Measurements from ENCODE around the gene PLA2G6. TPM values are rescaled to one million over a fixed set of nuclear protein-coding genes. Genes with fewer than 3 reads are reported as not detected.

The PLA2G6 gene
- polyA plus RNA-seq, 3 donors, result 38.7 to 73.5 (median 56.5) TPM

DNA sequence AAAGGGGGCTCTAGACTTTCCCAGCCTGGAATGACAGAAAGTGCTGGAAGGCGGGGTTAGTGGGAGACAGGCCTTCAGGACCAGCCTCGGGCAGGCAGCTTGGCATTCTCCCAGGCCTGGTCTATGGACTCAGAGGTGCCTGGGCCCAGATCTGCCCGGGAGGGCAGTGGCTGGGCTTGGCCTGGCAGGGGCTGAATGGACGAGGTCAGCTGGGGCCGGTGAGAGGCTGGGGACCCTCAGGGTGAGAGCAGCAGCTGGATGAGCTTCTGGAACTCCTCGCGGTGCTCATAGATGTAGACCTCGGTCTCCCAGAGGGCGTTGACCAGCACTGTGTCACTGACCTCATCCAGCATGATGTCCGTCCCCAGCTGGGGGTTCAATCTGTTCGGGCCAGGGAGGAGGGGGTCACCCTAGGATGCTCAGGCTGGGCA, 69.7 kb downstream of the PLA2G6 start:
- no peak for DNase-seq

DNA sequence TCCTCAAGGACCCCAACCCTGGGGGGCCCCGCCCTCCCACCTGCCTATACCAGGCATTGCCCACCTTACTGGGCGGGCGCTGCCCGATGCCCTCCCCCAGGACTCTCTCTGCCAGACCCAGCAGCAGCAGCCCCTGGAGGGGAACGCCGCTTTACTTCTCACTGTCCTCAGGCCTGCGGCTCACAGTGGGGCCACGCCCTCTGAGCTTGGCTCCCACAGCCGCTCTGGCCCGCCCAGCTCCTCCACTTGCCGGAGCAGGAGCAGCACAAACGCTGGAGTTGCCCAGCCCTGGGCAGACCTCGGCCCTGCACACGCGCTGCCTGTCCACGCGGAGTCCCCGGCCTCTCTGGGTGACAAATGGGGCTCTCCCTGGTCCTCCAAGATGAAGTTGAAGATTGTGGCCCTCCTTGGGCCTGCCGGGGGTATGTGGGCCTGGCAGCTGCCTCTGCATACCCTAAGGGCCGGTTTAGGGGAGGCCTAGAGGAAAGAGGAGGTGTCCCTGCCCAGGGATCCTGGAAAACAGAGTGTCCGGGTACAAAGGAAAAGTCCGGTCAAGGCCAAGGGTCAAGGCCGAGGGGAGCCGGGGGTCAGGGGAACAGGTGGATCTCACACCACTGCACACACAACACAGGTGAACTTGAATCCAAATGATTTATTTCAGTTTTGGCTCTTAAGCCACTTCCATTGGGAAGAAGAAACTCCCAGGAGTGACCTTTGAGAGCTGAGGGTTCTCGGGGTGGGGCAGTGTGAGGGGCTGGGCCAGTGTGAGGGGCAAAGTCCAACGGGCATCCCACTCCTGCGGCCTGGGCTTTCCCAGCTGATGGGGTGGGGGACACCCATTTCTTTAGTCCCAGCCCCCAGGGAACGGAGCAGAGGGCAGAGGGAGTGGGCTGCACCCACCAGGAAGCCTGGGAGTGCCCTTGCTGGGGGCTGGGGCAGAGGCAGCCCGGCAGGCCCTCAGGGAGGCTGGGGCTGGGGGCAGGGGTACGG, 70.5 kb downstream of the PLA2G6 start:
- no peak for DNase-seq

DNA sequence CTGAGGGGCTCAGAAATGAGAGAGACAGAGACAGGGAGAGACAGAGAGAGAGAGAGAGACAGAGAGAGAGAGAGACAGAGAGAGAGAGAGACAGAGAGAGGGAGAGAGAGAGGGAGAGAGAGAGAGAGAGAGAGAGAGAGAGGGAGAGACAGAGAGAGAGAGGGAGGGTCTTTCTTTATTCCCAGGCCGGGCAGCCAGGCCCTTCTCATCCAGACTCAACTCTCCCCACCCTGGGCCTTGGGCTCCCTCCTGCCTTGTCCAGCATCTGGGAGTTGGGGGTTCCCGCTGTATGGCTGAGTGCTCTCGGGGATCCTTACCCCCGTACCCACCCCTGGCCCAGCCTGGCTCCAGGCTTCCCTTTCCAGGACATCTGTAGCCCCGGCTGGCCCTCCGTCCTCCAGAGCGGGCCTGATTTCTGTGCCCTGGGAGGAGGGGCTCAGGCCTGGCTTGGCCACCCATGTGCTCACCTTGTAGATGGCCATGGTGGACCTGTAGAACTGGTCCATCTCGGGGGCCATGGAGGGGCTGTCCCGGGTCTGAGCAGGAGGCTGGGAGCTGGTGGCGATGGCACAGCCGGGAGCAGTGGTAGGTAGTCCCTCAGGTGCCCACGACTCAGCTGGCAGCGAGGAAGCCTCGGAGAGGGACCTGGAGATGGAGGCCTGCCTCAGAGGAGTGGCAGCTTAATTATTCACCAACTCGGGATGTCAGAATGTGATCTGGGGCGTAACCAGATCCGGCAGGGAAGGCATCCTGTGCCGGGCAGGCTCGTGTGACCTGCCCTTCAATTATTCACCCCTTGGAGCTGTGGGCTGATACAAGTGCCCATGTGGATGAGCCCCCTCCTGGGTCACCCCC, 71.4 kb downstream of the PLA2G6 start, which contains the start of gene BAIAP2L2:
Gene BAIAP2L2, minus strand, starts transcription at position 677 of the 855 bp plus-strand sequence. Its CDS starts 159 bp downstream, at position 518.
- DNase-seq, result peak; percentile 79

DNA sequence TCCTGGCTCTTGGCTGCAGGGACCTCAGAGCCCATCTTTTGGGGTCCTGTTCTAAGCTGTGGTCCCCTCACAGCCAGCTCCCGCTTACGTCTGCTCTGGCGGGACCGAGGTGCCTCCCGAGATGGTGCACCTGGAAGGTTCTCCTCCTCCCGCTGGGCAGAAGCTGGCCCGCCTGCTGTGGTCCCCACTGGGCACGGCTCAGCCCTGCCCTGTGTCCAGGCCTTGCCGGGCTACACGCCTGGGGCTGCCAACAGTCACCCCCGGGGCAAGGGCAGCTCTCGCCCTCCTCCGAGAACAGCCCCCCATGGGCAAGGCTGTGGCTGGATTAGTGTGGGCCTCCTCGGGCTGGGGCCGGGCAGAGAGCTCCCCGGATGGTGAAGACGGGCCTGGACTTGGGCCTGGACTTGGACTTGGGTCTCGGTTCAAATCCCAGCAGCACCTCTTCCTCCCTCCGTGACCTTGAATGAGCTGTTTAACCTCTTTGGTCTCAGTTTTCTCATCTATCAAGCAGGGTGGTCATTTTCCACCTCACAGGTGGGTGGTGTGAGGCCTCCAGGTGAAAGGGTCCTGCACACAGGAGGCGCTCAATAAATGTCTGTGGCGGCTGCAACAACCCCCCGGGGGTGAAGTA, 72.1 kb downstream of the PLA2G6 start:
- DNase-seq, result peak; percentile 54

DNA sequence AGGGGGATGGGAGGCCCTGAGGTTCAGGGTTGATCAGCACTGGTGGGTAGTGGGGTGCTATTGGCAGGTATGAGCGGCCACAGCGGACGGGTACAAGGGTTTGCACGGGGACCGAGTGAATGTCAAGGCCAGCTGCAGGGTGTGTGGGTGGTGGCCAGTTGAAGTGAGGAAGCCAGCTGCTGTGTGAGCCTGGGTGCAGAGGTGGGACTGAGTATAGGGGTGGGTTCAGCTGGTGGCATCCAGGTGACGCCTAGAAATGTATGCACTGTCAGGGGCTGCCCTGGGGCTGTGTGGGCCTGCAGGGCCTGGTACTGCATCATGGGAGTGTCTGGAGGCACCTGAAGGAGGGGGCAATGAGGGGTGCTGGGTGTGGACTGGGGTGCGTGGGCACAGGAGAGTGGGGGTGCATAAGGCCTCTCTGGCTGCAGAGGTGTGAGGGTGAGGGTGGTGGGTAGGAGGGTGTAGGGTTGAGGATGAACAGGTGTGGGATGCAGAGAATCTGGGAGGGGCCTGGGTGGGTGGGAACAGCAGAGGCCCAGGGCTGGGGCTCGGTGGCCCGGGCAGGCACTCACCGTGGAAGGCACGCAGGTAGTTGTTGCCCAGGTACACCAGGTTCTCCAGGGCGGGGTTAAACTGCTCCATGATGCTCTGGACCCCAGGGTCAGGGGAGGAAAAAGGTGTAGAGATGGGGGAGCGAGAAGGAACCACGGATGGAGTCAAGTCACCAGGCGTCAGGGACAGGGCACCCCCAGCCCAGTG, 72.9 kb downstream of the PLA2G6 start:
- no peak for DNase-seq

DNA sequence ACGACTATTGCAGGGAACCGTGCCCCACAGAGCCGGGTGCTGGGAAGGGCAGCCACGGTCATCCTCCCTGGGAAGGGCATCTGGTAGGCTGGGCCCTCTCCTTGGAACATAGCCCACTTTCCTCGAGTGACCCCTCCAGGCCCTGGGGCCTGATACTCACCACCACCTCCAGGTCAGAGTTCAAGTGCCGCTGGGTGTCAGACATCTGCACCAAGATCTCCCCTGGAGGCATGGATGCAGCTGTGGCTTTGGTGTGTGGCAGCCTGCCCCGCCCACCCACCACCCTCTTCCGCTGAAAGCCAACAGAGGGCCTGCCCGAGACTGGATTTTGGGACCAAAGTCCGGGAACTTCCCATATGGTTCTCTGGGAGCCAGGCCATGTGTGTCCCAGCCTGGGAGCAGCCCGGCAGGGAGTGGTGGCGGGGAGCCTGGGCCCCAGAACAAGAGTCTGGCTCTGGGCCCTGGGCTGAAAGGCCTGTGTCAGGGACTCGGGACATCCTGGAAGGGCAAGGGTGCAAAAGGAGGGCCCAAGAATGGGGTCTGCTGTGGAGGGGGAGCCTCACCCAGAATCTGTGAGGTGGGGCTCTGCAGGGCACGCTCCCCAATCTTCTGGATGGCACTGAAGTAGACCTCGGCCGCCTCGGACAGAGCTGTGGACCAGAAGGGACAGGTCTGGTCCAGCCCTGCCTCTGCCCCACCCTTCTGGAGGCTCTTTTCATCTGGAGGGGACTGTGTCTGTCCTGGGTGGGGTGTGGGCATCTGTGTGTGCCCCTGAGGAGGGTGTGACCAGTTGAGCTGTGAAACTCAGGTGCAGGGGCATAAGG, 73.7 kb downstream of the PLA2G6 start:
- no peak for DNase-seq

DNA sequence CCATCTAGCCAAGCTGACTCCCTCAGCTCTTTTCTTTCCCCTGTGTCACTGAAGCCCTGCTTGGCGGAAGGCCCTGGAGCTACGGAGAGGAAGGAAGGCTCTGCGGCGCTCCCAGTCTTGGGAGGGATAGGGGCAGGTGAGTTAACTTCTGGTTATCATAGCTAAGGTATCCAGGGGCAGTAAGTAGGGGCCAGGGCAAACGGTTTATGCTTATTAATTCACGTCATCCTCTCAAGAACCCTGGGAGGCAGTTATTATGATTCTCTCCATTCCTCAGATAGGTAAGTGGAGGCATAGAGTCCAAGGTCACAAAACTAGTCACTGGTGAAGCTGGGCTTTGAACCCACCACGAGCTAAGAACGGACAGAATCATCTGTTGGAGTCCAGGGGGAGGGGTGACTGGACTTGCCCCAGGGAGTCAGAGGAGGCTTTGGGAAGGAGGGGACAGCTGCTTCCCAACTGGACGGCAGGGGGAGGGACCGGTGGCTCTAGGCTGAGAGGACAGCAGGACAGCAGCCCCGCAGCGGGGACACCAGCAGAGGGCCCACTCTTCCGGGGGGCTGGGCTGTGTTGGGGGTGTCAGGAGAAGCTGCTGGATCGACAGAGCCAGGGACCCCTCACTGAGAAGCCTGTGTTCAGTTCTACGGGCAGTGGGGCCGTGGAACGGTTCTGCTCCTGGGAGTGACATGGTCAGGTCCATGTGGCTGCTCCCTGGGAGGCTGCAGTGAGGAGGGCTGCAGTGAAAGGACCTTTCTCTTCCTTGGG, 74.6 kb downstream of the PLA2G6 start:
- no peak for DNase-seq

DNA sequence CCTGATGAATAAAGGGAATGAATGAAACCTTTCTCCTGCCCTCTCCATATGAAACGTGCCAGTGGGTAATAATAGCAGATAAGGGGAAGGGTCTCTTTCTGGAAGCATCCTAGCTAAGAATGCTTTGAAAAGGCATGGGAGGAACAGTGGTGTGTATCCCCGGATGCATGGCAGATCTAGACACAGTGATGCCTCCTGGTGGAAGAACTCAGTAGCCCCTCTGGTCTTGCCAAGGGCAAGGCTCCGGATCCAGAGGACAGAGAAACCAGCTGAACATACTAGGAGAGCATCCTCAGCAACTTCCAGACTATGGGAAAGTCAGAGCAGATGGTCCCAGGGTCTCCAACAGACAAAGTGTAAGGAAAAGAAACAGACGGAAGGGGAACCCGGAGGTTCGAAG, 77.5 kb downstream of the PLA2G6 start:
- no peak for DNase-seq

DNA sequence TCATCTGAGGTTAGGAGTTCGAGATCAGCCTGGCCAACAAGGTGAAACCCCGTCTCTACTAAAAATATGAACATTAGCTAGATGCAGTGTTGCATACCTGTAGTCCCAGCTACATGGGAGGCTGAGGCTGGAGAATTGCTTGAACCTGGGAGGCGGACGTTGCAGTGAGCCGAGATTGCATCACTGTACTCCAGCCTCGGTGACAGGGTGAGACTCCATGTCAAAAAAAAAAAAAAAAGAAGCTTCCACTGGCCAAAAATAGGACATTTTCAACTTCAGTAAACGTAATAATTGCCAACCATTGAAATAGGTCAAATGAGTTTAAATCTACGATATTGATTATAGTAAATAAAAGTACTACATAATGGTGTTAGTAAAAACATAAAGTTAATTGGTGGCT, 78.0 kb downstream of the PLA2G6 start:
- no peak for DNase-seq

DNA sequence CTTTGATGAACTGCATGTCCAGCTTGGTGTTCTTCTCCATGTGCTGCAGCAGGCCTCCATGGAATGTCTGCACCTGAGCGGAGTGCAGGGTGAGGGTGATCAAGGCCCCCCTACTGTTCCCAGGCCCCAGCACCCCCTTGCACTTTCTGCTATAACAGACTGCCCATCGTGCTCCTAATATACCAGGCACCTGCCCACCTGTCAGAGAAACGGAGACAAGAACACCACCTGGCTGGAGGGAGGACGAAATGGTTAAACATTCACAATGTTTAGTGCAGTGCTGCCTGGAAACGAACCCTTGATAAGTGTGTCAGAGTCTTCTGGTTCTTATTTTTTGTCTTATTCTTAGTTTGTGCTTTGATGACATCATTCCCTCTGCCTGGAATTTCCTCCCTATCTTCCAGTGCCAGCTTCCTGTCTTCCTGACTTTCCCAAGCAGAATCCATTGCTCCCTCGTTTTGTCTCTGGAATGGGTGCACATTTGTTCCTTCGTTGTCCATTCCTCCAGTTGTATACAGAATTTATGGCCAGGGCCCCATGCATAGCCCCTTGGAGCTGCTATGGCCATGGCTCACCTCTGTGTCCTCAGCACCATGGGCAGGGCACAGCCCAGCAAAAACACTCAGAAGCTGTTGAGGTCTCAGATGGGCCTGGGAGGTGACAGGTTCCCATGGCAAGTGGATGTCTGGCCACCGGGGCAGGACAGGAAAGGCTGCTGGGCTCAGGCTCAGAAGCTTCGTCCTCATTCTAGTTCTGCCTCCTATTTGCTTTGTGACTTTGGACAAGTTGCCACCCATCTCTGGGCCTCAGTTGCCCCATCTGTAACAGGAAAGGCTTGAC, 83.0 kb downstream of the PLA2G6 start:
- DNase-seq, result no peak

DNA sequence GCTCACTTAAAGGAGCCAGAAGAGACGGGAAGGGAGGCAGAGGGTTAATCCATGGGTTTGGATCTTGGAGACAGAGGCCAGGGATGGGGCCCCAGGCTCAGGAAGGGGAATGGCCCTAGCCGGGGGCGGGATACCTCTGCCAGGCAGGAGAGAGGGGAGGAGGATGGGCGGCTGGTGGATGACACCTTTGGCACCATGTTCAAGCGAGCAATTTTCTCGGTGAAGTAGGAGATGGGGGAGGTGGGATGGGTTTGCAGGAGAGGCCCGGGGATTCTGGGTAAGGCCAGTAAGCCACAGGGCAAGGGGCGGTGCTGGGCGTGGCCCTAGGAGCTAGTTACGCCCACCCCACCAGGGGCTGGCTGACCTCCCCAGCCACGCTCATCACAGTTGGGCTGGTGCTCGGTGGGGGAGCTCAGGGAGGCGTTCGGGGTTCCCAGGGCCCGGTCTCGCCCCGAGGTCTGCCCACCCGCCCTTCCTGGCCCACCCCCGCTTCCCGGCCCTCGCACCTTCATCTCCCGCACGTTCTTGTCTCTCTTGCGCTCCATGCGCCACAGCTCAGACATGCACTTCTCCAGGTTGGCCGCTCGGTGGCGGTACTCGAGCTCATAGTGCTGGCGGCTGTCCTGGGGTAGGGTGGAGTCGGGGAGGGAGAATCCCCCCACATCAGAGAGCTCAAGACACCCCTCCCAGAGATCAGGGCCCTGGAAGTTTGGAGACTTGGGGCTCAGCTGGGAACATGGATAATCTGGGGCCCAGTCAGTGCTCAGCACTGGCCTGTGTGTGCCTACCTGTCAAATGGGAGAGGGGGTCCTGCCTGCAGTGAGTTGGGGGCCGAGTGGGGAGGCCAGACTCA, 83.8 kb downstream of the PLA2G6 start:
- DNase-seq, result no peak

DNA sequence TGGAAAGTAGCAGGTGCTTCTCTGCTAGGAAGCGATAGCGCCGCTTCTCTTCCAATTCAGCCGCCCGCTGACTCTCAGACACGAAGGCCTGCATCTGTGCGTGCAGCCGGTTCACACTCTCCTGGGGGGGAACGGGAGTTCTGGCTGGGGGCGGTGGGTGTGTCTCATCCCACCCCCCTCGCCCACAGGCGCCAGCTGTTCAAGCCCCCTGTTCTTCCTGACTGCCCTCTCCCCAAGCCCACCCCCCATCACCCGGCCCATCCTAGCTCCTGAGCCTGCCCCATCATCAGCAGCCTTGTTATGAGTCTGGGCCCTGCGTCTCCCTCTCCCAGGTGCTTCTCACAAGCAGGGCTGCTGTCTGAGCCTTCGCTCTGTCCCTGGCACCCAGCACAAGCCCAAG, 84.6 kb downstream of the PLA2G6 start:
- no peak for DNase-seq

DNA sequence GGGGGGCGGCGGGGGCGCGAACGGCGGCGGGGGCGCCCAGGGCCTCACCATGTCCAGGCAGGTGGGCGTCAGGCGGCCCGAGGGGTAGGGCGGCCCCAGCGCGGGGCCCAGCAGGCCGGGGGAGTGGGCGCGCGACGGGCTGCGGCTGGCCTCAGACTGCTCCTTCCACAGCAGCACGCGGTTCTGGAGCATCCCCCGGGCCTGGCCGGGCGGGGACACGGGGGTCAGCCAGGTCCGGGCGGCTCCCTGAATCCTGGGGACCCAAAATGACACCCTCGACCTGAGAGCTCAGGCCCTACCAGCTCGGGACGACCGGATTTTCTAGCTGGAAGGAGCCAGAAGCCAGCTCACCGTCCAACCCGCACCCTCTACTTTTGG, 92.2 kb downstream of the PLA2G6 start:
- DNase-seq, result no peak

DNA sequence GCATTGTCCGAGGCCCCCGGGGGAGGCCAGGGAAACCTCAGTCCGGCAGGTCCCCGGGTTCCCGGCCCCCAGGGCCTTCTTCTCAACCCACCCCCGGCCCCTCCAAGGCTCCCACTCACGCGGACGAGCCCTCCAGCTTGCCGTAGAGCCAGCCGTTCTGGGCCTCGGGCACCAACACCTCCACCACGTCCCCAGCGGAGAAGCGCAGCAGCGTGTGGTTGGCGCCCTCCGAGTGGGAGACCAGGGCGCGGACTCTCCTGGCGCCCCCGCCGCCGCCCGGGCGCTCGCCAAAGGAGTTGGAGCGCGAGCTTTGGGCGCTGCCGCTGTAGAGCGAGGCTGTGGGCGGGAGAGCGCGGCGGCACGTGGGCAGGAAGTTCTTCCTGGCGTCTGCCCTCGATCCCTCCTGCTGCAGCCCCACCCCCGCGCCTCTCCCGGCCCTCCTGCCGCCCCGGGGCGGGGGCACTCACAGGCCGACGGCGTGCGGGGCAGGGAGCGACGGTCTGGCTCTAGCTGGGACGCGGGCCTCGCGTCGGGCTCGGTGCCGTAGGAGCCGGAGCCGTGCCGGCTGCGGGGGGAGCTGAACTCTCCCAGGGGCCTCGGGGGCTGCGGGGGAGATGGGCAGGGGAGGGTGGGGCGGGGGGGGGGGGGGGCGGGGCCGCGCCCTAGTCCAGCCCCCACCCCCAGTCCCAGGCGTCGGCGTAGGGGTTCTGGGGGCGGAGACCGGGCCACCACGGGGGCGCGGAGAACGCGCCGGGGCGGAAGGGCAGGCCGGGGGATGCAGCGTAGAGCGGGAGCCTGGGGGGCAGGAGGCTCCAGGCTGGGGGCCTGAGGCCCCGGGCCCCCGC, 92.8 kb downstream of the PLA2G6 start:
- no peak for DNase-seq

DNA sequence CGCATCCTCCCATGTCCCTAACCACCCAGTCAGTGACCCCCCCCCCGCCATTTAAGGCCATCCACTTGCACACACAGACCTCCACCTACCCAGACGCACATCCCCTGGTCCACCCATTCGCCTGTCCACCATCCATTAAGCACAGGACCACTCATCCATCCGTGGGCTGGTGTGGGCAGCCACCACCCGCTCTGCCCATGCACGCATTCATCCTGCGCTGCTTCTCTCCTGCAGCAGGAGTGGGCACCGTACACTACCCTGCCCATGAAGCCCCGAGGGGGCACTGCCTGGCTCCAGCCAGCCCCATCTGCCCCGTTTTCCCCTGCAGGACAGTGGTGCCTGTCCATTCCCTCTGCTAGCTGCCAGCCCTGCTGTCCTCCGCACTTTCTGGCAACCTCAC, 93.8 kb downstream of the PLA2G6 start:
- no peak for DNase-seq

DNA sequence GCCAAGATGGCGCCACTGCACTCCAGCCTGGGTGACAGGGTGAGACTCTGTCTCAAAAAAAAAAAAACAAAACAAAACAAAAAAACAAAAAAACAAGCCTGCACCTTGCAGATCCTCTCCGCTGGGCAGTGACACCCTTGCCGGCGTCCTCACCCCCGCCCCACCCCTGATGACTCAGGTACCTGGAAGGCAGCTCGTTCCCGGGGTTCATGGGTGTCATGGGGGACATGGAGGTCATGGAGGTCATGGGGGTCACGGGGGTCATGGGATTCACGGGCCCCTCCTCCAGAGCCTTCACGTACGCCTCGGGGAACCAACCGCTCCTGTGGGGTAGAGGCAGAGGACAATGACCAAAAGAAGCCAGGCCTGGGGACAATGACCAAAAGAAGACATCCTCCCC, 94.7 kb downstream of the PLA2G6 start:
- no peak for DNase-seq
